ENCODE results near the gene SLC22A2.
"Not testable (repeated sequence)": the region's sequence is repeated elsewhere in the genome, so short reads cannot be mapped to it uniquely, and the experiment has no call there.

Gene SLC22A2

DNA sequence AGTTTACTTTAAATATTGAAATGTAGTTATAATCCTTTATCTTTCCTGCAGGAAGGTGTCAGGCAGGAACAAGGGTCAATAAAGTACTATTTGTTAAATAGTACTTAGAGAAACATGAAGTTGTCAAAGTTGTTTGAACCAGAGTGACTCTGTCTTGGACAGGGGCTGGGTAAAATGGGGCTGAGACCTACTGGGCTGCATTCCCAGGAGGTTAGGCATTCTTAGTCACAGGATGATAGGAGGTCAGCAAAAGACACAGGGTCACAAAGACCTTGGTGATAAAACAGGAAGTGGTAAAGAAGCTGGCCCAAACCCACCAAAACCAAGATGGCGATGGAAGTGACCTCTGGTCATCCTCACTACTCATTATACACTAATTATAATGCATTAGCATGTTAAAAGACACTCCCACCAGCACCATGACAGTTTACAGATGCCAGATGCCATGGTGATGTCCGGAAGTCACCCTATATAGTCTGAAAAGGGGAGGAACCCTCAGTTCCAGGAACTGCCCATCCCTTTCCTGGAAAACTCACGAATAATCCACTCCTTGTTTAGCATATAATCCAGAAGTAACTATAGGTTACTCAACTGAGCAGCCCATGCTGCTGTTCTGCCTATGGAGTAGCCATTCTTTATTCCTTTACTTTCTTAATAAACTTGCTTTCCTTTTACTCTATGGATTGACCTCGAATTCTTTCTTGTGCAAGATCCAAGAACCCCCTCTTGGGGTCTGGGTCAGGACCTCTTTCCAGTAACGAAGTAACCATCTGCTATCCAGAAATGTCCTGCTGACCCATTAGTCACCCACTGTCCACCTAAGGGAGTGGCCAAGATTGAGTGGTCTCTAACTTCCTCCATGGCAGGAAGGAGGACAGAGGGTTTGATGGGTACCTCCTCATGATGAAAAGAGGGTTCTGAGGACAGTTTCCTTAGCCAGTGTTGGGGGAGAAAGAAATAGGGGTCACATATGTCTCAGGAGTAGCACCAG is 19.6 kb downstream of the SLC22A2 start:
- Histone ChIP-seq H3K27ac (ENCODE audit: low read length) (no peak overlapping the region), H3K79me2 (ENCODE audit: insufficient read depth, low read length) (no peaks in the 10 kb centered on the region), H3K36me3 (ENCODE audit: insufficient read depth, low read length) (no peaks in the 10 kb centered on the region), H3K4me3 (ENCODE audit: low read depth in 1 of 2, low read length in 2 of 2) (no peak overlapping the region), H3K4me2 (ENCODE audit: insufficient read depth, low read length) (no peak overlapping the region), H3K27me3 (ENCODE audit: insufficient read depth, low read length, poor library complexity) (no peaks in the 10 kb centered on the region), H3K9me3 (ENCODE audit: insufficient read depth, low read length, severe bottlenecking) (peaks cover 7% of the 10 kb centered on the region), H3K9ac (ENCODE audit: low read depth, low read length) (no peak overlapping the region), H3K4me1 (ENCODE audit: insufficient read depth, low read length) (no peaks in the 10 kb centered on the region), H4K20me1 (ENCODE audit: insufficient read depth, low read length) (no peaks in the 10 kb centered on the region), H2AFZ (ENCODE audit: low read depth, low read length) (no peak overlapping the region)
- TF ChIP-seq EZH2 (IDR thresholded peaks at IDR 0.05; ENCODE audit: borderline replicate concordance, low read depth, low read length, severe bottlenecking) = no peak
- TF ChIP-seq, protein P1, sequence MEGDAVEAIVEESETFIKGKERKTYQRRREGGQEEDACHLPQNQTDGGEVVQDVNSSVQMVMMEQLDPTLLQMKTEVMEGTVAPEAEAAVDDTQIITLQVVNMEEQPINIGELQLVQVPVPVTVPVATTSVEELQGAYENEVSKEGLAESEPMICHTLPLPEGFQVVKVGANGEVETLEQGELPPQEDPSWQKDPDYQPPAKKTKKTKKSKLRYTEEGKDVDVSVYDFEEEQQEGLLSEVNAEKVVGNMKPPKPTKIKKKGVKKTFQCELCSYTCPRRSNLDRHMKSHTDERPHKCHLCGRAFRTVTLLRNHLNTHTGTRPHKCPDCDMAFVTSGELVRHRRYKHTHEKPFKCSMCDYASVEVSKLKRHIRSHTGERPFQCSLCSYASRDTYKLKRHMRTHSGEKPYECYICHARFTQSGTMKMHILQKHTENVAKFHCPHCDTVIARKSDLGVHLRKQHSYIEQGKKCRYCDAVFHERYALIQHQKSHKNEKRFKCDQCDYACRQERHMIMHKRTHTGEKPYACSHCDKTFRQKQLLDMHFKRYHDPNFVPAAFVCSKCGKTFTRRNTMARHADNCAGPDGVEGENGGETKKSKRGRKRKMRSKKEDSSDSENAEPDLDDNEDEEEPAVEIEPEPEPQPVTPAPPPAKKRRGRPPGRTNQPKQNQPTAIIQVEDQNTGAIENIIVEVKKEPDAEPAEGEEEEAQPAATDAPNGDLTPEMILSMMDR (IDR thresholded peaks at IDR 0.05; ENCODE audit: borderline replicate concordance, extremely low read depth, low read length, poor library complexity, severe bottlenecking) = no peak
- no peak for ATAC-seq (ENCODE audit: insufficient read depth, low read depth)
- DNase-seq = no peak

DNA sequence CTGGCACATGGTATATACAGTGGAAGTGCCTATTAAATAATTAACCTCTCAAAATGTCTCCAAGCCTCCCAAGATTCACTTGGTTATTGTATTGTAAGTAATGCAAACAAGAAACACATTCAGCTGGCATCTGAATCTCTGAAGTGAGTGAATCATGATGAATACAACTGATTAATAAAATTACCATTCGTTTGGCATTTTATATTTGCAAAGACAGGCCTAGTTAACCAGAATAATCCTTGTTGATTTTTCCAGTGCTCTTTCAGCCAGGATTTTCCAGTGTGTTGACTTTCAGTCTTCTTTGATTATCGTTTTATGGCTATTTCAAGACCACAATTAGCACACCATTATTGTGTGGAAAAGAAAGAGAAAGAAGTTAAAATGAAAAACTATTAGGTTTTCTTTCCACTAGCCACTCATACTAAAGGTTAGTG is 20.3 kb downstream of the SLC22A2 start:
- TF ChIP-seq, protein P1 (IDR thresholded peaks at IDR 0.05; ENCODE audit: borderline replicate concordance, extremely low read depth, low read length, poor library complexity, severe bottlenecking) = no peak
- TF ChIP-seq EZH2 (IDR thresholded peaks at IDR 0.05; ENCODE audit: borderline replicate concordance, low read depth, low read length, severe bottlenecking) = no peak
- H3K9ac ChIP-seq (ENCODE audit: low read depth, low read length) = no peak overlapping the region
- no peak for ATAC-seq (ENCODE audit: insufficient read depth, low read depth)
- H3K9me3 ChIP-seq (ENCODE audit: insufficient read depth, low read length, severe bottlenecking) = peaks cover 7% of the 10 kb centered on the region
- H3K4me3 ChIP-seq (ENCODE audit: low read depth in 1 of 2, low read length in 2 of 2) = no peak overlapping the region
- no peak overlapping the region for H2AFZ ChIP-seq (ENCODE audit: low read depth, low read length)
- no peaks in the 10 kb centered on the region for H3K4me1 ChIP-seq (ENCODE audit: insufficient read depth, low read length)
- H3K4me2 ChIP-seq (ENCODE audit: insufficient read depth, low read length) = no peak overlapping the region
- H4K20me1 ChIP-seq (ENCODE audit: insufficient read depth, low read length) = no peaks in the 10 kb centered on the region
- no peaks in the 10 kb centered on the region for H3K79me2 ChIP-seq (ENCODE audit: insufficient read depth, low read length)
- no peak for DNase-seq
- no peak overlapping the region for H3K27ac ChIP-seq (ENCODE audit: low read length)
- H3K36me3 ChIP-seq (ENCODE audit: insufficient read depth, low read length) = no peaks in the 10 kb centered on the region
- no peaks in the 10 kb centered on the region for H3K27me3 ChIP-seq (ENCODE audit: insufficient read depth, low read length, poor library complexity)

DNA sequence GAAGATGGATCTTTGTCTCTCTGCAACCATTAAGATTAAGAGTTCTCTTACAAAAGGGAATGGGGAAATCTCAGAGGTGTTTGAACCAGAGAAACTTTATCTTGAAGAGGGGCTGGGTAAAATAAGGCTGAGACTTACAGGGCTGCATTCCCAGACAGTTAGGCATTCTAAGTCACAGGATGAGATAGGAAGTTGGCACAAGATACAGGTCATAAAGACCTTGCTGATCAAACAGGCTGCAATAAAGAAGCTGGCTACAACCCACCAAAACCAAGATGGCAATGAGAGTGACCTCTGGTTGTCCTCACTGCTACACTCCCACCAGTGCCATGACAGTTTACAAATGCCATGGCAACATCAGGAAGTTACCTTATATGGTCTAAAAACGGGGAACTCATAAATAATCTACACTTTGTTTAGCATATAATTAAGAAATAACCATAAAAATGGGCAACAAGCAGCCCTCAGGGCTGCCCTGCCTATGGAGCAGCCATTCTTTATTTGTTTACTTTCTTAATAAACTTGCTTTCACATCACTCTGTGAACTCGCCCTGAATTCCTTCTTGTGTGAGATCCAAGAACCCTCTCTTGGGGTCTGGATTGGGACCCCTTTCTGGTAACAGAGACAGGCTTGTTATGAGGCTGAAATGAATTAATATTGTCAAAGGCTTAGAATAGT is 20.9 kb downstream of the SLC22A2 start:
- H3K27me3 ChIP-seq (ENCODE audit: insufficient read depth, low read length, poor library complexity); H3K27ac ChIP-seq (ENCODE audit: low read length): not testable (repeated sequence)

DNA sequence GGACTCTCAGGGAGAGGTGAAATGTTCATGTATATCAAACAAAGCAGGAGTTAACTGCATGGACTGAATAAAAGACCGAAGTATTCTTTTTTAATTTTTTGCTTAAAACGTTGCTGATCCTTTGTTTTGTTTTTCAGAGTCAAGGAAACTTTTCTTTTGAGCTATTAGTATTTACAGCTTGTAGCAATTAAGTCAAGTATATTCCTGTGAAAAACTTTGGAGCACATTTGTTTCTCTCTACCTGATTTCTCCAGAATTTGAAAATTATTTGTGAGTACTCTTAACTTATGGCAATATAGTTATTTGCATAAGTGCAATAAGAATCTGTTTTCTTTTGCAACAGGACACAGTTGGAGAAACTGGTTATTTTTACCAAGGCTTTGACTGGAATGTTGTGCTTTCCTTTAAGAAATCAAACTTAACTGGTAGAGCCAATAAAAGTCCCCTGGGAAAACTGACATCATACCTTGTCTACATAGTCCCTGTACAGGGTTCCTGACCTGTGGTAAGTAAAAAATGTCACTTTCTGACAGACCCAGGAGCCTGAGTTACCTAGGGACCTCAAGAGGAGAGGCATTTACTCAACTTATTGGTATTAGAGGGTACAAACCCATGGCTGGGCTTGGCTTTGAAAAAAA is 22.3 kb downstream of the SLC22A2 start:
- not testable (repeated sequence) for H4K20me1 ChIP-seq (ENCODE audit: insufficient read depth, low read length); H3K36me3 ChIP-seq (ENCODE audit: insufficient read depth, low read length); DNase-seq; H3K27me3 ChIP-seq (ENCODE audit: insufficient read depth, low read length, poor library complexity); H2AFZ ChIP-seq (ENCODE audit: low read depth, low read length); H3K4me3 ChIP-seq (ENCODE audit: low read depth in 1 of 2, low read length in 2 of 2); H3K4me2 ChIP-seq (ENCODE audit: insufficient read depth, low read length); H3K9me3 ChIP-seq (ENCODE audit: insufficient read depth, low read length, severe bottlenecking); H3K27ac ChIP-seq (ENCODE audit: low read length); H3K9ac ChIP-seq (ENCODE audit: low read depth, low read length); ATAC-seq (ENCODE audit: insufficient read depth, low read depth); H3K4me1 ChIP-seq (ENCODE audit: insufficient read depth, low read length); H3K79me2 ChIP-seq (ENCODE audit: insufficient read depth, low read length)

More for the DNA sequence above, 20.9 kb downstream of the SLC22A2 start:
- H3K4me3 ChIP-seq (ENCODE audit: low read depth in 1 of 2, low read length in 2 of 2); H3K4me1 ChIP-seq (ENCODE audit: insufficient read depth, low read length); H3K79me2 ChIP-seq (ENCODE audit: insufficient read depth, low read length); H4K20me1 ChIP-seq (ENCODE audit: insufficient read depth, low read length); ATAC-seq (ENCODE audit: insufficient read depth, low read depth); H3K9me3 ChIP-seq (ENCODE audit: insufficient read depth, low read length, severe bottlenecking); H3K9ac ChIP-seq (ENCODE audit: low read depth, low read length); H3K4me2 ChIP-seq (ENCODE audit: insufficient read depth, low read length); H2AFZ ChIP-seq (ENCODE audit: low read depth, low read length); DNase-seq; H3K36me3 ChIP-seq (ENCODE audit: insufficient read depth, low read length): not testable (repeated sequence)

DNA sequence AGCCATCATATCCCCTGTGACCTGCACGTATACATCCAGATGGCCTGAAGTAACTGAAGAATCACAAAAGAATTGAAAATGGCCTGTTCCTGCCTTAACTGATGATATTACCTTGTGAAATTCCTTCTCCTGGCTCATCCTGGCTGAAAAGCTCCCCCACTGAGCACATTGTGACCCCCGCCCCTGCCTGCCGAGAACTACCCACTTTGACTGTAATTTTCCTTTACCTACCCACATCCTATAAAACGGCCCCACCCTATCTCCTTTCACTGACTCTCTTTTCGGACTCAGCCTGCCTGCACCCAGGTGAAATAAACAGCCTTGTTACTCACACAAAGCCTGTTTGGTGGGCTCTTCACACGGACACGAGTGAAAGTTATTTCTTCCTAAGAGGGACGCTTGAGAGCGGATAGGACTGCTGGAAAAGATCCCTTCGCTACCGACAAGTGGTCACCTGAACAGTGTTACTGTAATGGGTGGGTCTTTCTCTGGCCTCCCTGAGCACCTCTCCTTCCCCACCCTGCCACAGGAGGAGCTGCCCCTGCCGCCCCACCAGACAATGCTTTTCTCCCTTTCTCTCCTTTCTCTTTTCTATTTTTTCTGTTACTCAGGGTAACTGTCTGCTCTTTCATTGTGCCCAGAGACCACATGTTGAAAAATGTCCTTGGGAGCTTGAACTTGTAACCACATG is 24.5 kb downstream of the SLC22A2 start:
- DNase-seq; H3K9ac ChIP-seq (ENCODE audit: low read depth, low read length); H4K20me1 ChIP-seq (ENCODE audit: insufficient read depth, low read length); H3K27ac ChIP-seq (ENCODE audit: low read length); H3K4me2 ChIP-seq (ENCODE audit: insufficient read depth, low read length); H3K36me3 ChIP-seq (ENCODE audit: insufficient read depth, low read length); ATAC-seq (ENCODE audit: insufficient read depth, low read depth); H3K4me3 ChIP-seq (ENCODE audit: low read depth in 1 of 2, low read length in 2 of 2); H3K79me2 ChIP-seq (ENCODE audit: insufficient read depth, low read length); H2AFZ ChIP-seq (ENCODE audit: low read depth, low read length); H3K27me3 ChIP-seq (ENCODE audit: insufficient read depth, low read length, poor library complexity); H3K4me1 ChIP-seq (ENCODE audit: insufficient read depth, low read length); H3K9me3 ChIP-seq (ENCODE audit: insufficient read depth, low read length, severe bottlenecking): not testable (repeated sequence)

Data from DND-41 (cell line).